HG02943 (cell line): ENCODE data around the gene ATXN7.

Source experiments
- ATAC-seq: cut with Tn5 transposase; IDR thresholded peaks from one replicate; pipeline ENCODE4 v1.9.1; 2021; ENCODE audit warnings: mild to moderate bottlenecking, low read depth, moderate library complexity; ENCODE audit not compliant: unreplicated experiment

Gene ATXN7

DNA sequence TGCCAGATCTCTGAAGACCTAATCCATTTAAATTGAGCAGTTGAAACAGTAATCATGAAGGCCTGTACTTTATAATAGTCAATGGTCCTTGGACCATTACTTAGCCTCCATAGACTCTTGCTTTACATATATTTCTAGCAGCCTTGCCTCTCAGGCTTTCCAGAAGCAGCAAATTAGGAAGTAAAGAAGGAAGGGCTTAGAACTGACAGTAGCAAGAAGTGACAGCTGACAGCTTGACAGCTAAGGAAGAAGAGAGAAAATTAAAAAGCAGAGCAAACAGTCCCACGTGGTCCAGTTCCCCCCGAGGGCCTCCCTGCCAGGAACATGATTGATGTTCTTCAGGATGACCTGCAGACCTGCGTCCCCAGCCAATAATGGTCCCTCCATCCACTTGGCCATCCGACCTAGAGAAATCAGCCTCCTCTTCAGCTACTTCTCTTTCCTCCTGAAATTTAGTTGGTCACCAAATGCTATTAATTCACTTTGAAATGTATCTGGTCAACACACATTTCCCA, 174.6 kb downstream of the ATXN7 start:
- no peak for ATAC-seq

DNA sequence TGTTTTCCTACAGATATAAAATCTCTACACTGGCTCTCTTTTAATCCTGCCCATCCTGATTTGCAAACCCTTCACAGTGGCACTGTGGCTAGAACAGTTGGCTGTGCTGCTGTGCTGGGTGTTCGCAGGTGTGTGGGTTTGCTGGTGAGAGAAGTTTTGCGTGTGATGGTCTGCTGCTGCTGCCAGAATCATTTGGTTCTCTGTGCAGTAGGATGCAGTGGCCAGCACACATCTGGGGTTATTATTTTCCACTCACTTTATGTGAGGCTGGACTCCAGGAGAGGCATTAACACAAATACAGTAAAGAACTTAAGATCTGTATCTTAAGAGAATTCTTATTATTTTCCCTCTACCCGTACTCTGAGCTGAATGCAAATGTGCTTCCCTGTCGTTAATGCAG, 175.7 kb downstream of the ATXN7 start:
- ATAC-seq = no peak

DNA sequence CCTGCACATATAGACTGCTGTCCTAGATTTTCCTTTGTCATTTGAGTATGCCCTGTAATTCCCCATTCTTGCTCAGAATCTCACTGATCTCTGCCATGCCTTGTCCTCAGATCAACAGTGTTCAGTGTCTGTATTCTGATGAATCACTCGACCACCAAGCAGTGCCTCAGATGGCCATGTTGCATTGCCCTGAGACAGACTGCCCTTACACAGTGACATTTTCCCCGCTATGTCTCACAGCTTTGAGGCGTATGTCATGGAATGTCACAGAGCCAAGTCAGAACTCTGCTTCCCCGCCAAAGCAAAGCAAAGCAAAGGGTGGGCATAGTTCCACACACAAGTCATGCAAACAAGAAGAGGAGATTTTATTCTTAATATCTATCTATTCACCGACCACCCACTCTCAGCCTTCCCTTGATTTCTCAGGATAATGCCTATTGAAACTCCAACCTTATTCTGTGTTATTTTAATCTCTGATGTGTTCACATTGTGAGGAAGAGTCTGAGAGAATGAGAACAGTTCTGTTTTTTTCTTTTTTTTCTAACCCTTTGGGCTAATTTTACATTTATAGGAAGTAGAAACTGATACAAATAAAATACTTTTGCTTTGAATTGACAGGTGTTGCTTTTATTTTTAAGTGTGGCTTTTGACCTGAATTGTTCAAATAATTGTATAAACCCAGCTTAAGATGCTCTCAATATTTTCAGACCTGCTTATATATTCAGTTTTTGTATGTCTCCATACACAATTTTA, 176.5 kb downstream of the ATXN7 start:
- ATAC-seq = no peak

DNA sequence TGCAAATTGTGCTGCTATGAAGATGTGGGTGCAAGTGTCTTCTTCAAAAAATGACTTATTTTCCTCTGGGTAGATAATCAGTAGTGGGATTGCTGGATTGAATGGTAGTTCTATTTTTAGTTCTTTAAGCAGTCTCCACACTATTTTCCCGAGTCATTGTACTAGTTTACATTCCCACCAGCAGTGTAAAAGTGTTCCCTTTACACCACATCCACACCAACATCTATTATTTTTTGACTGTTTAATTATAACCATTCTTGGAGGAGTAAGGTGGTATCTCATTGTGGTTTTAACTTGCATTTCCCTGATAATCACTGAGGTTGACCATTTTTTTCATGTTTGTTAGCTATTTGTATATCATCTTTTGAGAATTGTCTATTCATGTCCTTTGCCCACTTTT, 179.3 kb downstream of the ATXN7 start:
- ATAC-seq = no peak

DNA sequence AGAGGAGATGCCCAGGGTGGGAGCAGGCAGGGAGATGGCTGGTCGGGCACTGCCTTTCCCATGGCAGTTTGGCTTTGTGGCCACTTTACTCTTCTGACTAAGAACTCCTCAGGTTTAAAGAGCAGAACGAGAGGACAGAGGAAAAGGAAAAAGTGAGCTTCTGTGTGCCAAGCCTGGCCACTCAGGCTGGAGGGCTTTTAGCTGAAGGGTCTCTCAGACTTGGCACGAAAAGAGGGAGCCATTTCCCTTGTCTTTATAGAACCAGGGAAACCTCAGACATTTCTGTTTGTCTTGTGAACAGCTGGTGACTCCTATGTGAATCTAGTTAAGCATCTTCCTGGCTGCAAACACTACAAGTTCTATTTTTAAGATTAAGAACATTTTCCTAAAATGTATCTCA, 182.9 kb downstream of the ATXN7 start:
- no peak for ATAC-seq

DNA sequence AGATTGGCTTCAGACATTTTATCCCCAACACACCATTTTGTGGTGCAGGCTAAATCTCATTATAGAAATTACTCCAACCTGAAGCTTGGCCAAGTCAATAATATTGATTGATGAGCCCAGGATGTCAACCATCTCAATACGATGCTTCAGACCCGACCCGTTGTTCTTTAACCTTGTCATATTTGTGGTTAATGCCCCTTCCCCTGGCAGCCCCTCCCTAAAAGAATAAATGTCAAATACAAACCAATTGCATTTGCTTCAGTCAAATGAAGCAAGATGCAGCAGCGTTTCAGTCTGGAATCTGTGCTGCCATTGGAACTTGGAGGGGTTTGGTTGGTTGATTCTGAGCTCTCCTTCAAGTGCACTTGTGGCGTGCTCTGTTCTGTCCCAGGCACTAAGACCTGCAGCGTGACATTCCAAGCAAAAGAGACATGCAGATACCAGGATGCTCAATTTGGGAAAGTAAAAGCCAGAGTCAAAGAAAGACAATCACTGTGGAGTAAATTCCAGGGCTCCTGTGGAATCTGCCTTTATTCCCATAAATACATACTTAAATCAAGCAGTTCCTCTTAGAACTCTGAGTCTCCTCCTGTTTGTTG, 183.4 kb downstream of the ATXN7 start:
- no peak for ATAC-seq

DNA sequence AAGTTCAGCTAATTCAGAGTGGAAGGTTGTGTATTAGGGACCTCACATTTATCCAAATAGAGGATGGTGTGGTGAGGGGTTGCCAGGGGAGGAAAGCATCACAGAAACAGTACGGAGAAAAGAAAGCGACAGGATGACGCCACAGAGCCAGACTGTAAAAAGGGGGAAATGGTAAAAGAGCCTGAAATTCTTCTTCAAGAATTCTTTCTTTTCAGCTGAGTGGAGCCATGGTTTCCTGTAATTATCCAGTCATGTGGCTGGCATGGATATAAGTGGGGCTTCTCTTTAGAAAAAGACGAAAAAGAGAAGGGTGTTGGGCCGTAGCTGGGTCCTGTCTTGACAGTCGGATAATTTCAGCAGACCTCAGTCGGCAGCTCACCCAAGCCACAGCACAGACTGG, 184.1 kb downstream of the ATXN7 start:
- ATAC-seq = no peak

DNA sequence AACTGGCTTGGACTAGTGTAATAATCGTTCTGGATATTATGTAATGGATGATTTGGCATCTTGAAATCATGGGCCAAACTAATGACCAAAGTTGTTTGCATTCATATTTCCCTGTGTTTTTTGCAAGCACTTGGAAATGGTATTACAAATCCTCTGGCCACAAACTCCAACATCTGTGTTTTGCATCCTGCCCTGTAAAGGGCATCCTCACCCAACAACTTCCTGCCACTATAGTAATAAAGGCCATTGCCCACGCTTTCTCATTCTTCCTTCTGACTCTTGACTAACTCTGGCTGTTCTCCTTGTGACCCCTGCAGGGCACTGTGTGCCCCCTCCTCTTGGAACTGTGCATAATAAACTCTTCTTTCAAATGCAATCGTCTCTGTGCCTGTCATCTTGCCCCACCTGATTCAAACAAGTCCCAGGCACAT, 185.0 kb downstream of the ATXN7 start:
- no peak for ATAC-seq

DNA sequence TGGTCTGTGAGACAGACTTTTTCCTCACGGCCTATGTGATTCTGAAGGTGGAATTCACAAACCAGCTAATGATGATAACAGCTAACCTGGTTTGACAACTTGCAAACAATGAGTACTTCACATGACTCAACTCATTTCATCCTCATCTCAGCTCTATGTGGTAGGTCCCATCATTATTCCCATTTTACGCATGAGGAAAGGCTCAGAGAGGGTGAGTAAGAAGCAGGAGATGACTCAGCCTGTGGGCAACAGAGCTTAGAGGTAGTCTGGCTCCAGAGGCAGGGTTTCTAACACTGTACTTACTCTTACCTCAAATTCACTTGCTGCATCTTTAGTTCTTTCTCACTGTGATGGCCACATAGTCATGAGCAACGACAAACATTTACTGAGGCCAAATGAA, 185.5 kb downstream of the ATXN7 start:
- ATAC-seq = no peak

DNA sequence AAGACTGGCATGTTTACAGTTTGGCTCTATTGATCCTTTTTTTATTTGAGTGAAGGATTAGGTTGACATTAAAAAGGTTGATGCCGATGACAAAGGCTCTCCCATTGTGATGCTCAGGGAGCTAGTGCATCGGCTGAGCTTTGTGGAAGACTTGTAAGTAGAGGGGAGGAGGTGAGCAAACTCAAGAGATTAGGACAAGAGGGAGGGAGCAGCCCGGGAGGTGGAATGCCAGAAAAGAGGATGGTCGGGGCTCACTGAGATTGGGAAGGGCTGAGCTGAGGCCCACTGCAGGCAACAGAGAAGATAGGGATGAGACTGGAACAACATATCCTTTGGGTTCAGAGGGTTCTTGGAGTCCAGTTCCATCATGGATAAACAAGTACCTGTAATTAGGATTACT, 186.2 kb downstream of the ATXN7 start:
- ATAC-seq = no peak
